HepG2 (cell line): ENCODE results near the gene ARPC1B. TPM values are rescaled to one million over a fixed set of nuclear protein-coding genes. Genes with fewer than 3 reads are reported as not detected.
A peak's percentile ranks its signal among the peaks of the same experiment; 100 is the strongest.

Experiments used
- CBX1 ChIP-seq: IDR thresholded peaks from one replicate; pipeline ENCODE4 v1.6.1; 2016; ENCODE audit warnings: antibody characterized with exemption, low read depth
- CENPX ChIP-seq: sonication (generic); formaldehyde crosslinking; IDR thresholded peaks from 2 replicates; pipeline ENCODE4 v1.9.0; 2021; ENCODE audit warnings: mild to moderate bottlenecking, missing genetic modification reagents, moderate library complexity
- CHD2 ChIP-seq: IDR thresholded peaks from 2 replicates; pipeline ENCODE4 v1.6.1; 2011; ENCODE audit warnings: low read depth, low read length, improper control_type of control experiment
- ISX ChIP-seq: sonication (generic); formaldehyde crosslinking; conservative IDR thresholded peaks from 2 replicates; pipeline ENCODE4 v1.5.0; 2020; ENCODE audit warnings: missing genetic modification reagents
- KAT8 ChIP-seq: IDR thresholded peaks from 2 replicates; pipeline ENCODE4 v1.6.1; 2016; ENCODE audit warnings: missing genetic modification reagents, missing compliant biosample characterization
- LRRFIP1 ChIP-seq: sonication (generic); formaldehyde crosslinking; conservative IDR thresholded peaks from 2 replicates; pipeline ENCODE4 v1.4.0; 2020; ENCODE audit warnings: missing genetic modification reagents
- MIER3 ChIP-seq: IDR thresholded peaks from 2 replicates; pipeline ENCODE4 v1.6.1; 2016; ENCODE audit warnings: missing compliant biosample characterization, borderline replicate concordance
- MXD1 ChIP-seq: sonication (generic); formaldehyde crosslinking; IDR thresholded peaks from 2 replicates; pipeline ENCODE4 v1.4.0; 2020; ENCODE audit warnings: mild to moderate bottlenecking, missing genetic modification reagents
- TARDBP ChIP-seq: sonication (generic); formaldehyde crosslinking; IDR thresholded peaks from 2 replicates; pipeline ENCODE4 v1.8.0; 2022; ENCODE audit warnings: mild to moderate bottlenecking, missing genetic modification reagents
- TBX2 ChIP-seq: sonication (generic); formaldehyde crosslinking; IDR thresholded peaks from 2 replicates; pipeline ENCODE4 v1.5.0; 2020; ENCODE audit warnings: missing genetic modification reagents, mild to moderate bottlenecking, borderline replicate concordance
- THAP7 ChIP-seq: sonication (generic); formaldehyde crosslinking; IDR thresholded peaks from 2 replicates; pipeline ENCODE4 v1.8.1; 2023; ENCODE audit warnings: mild to moderate bottlenecking, missing genetic modification reagents
- ZBTB33 ChIP-seq: sonication (generic); formaldehyde crosslinking; IDR thresholded peaks from 2 replicates; pipeline ENCODE4 v1.4.0; 2020; ENCODE audit warnings: missing genetic modification reagents
- ZBTB7A ChIP-seq: sonication (generic); formaldehyde crosslinking; IDR thresholded peaks from 2 replicates; pipeline ENCODE4 v1.8.0; 2022; ENCODE audit warnings: mild to moderate bottlenecking, missing genetic modification reagents
- ZKSCAN8 ChIP-seq: IDR thresholded peaks from 2 replicates; pipeline ENCODE4 v1.6.1; 2016; ENCODE audit warnings: borderline replicate concordance, missing genetic modification reagents, missing compliant biosample characterization
- ZNF234 ChIP-seq: sonication (generic); formaldehyde crosslinking; conservative IDR thresholded peaks from 2 replicates; pipeline ENCODE4 v1.5.1; 2020; ENCODE audit warnings: mild to moderate bottlenecking, missing genetic modification reagents
- ZNF382 ChIP-seq: sonication (generic); formaldehyde crosslinking; IDR thresholded peaks from 2 replicates; pipeline ENCODE4 v1.5.0; 2020; ENCODE audit warnings: missing genetic modification reagents, mild to moderate bottlenecking, borderline replicate concordance
- ZNF639 ChIP-seq: conservative IDR thresholded peaks from 2 replicates; pipeline ENCODE4 v1.6.1; 2018; ENCODE audit warnings: missing genetic modification reagents
- ZNF674 ChIP-seq: sonication (generic); formaldehyde crosslinking; IDR thresholded peaks from 2 replicates; pipeline ENCODE4 v1.5.0; 2020; ENCODE audit warnings: low read depth, mild to moderate bottlenecking, missing genetic modification reagents
- ZNF704 ChIP-seq: sonication (generic); formaldehyde crosslinking; IDR thresholded peaks from 2 replicates; pipeline ENCODE4 v1.8.1; 2023; ENCODE audit warnings: mild to moderate bottlenecking, inconsistent platforms, moderate library complexity, missing genetic modification reagents, borderline replicate concordance
- ZNF747 ChIP-seq: sonication (generic); formaldehyde crosslinking; IDR thresholded peaks from 2 replicates; pipeline ENCODE4 v1.8.1; 2023; ENCODE audit warnings: missing genetic modification reagents, mild to moderate bottlenecking, borderline replicate concordance
- ZNF766 ChIP-seq: sonication (generic); formaldehyde crosslinking; IDR thresholded peaks from 2 replicates; pipeline ENCODE4 v1.5.0; 2020; ENCODE audit warnings: missing genetic modification reagents, borderline replicate concordance
- ZNF841 ChIP-seq: sonication (generic); formaldehyde crosslinking; IDR thresholded peaks from 2 replicates; pipeline ENCODE4 v1.8.1; 2023; ENCODE audit warnings: missing genetic modification reagents, borderline replicate concordance
- polyA plus RNA-seq, 8 experiments: library from polyadenylated mRNA; depleted of rRNA in 3 of 8; stranded (reverse) in 7 of 8; unstranded in 1 of 8; fragments of >200 nt; fragmentation: Illumina TruSeq in 4 of 8; extraction: Trizol in 4 of 8; gene quantifications; 2 replicates each; pipeline versions ENCODE4 v1.2.1 to v1.2.3, GENCODE V29; 2011 to 2016; ENCODE audit warnings: low read depth in 4 of 8, missing spikeins in 1 of 8, mixed read lengths in 1 of 8; ENCODE audit not compliant: insufficient read depth in 1 of 8
- total RNA-seq, 5 experiments: library from RNA; depleted of rRNA; stranded (reverse); fragments of >200 nt; fragmentation: Illumina TruSeq; extraction: Trizol; gene quantifications; 2 replicates each; pipeline ENCODE4 v1.2.3, GENCODE V29; 2016; ENCODE audit warnings: low read depth in 1 of 5

The ARPC1B gene
- total and polyA plus RNA-seq, 2 of the 13 experiments (the other 11 are each of a cell fraction or from before 2014, with no cell fraction given) = 72.9 to 89.1 TPM

GRCh38 chr7:99375070-99375807, 709 bp downstream of the ARPC1B start (continued):
- no peak for TF ChIP-seq ZNF841
- no peak for TF ChIP-seq CBX1
- no peak for TF ChIP-seq ZNF234 (CRISPR knock-in tag)
- no peak for TF ChIP-seq ZKSCAN8 (CRISPR knock-in tag)
- TF ChIP-seq ZNF382 (CRISPR knock-in tag) = no peak
- TF ChIP-seq ZBTB7A = no peak; the same call in 1 of the 2 replicates
- no peak for TF ChIP-seq THAP7 (CRISPR knock-in tag)
- no peak for TF ChIP-seq CENPX
- peak; percentile 66 for TF ChIP-seq KAT8 (CRISPR knock-in tag)
- peak; percentile 56; the same call in 1 of the 2 replicates for TF ChIP-seq TARDBP (CRISPR knock-in tag)
- no peak for TF ChIP-seq MIER3 (CRISPR knock-in tag)
- no peak for TF ChIP-seq MXD1 (CRISPR knock-in tag)
- TF ChIP-seq CHD2 = no peak
- no peak for TF ChIP-seq ZNF704
- no peak for TF ChIP-seq ISX (CRISPR knock-in tag)
- TF ChIP-seq LRRFIP1 = no peak
- TF ChIP-seq ZNF639 (CRISPR knock-in tag) = 0 out of 2 replicates have a peak, but pooled peaks have one; percentile 66
- TF ChIP-seq ZNF747 (CRISPR knock-in tag) = peak; percentile 50
- TF ChIP-seq ZNF766 (CRISPR knock-in tag) = no peak
- no peak for TF ChIP-seq ZBTB33 (CRISPR knock-in tag)
- TF ChIP-seq ZNF674 (CRISPR knock-in tag) = no peak
- 0 out of 2 replicates have a peak, but pooled peaks have one; percentile 59 for TF ChIP-seq TBX2
